HG03342 (cell line): Measurements from ENCODE around the gene MIDN.

ENCODE experiments used
- ATAC-seq: cut with Tn5 transposase; IDR thresholded peaks from one replicate; pipeline ENCODE4 v1.9.1; 2021; ENCODE audit warnings: mild to moderate bottlenecking, moderate library complexity; ENCODE audit not compliant: unreplicated experiment

Gene MIDN

DNA sequence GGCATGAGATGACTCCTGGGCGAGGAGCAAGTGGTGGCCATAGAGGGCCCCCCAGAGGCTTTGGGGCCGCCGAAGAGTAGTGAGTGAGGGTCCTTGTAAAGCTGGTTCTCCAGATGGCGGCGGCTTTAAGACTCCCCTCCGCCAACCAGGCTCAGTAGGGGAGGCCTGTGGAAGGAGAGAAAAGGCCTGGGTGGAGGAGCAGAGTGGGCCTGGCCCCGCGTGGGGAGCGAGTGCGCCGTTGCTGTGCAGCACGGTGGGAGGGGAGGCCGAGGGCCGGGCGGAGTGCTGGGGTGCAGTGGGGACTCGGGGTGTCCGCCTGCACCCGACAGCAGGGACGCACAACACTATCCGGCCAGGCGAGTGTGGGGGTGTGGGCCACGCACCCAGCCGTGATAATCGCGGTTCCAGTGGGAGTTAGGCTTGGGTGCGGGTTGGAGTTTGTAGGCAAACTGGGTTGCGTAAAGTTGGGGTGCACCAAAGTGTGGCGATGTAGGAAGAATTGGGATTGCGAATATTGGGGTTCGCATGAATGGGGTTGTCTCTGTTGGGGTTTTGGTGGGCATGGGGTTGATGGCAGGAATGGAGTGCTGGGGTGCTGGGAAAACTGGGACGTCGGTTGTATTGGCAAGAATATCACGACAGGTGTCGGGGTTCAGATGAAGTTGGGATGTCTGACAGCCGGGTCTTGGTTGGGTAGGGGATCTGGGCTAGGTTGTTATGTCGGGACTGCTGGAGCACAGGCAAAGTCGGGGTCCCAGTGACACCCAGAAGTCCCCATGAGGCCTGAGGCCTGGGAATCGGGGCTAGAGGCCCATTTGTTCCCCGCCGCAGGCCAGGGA, 20.1 kb downstream of the MIDN start:
- ATAC-seq = no peak

- ATAC-seq = peak; percentile 54
Measured at GRCh38 chr19:1269065-1269477, 20.7 kb downstream of the MIDN start, which contains the start of gene CIRBP. Gene CIRBP (plus strand): TSS chr19:1269332. CDS start chr19:1270934, 1,602 bp downstream.

GRCh38 chr19:1269478-1270212, 21.3 kb downstream of the MIDN start:
- peak; percentile 16 for ATAC-seq

- no peak for ATAC-seq
Measured at GRCh38 chr19:1270213-1270853, 21.9 kb downstream of the MIDN start.

DNA sequence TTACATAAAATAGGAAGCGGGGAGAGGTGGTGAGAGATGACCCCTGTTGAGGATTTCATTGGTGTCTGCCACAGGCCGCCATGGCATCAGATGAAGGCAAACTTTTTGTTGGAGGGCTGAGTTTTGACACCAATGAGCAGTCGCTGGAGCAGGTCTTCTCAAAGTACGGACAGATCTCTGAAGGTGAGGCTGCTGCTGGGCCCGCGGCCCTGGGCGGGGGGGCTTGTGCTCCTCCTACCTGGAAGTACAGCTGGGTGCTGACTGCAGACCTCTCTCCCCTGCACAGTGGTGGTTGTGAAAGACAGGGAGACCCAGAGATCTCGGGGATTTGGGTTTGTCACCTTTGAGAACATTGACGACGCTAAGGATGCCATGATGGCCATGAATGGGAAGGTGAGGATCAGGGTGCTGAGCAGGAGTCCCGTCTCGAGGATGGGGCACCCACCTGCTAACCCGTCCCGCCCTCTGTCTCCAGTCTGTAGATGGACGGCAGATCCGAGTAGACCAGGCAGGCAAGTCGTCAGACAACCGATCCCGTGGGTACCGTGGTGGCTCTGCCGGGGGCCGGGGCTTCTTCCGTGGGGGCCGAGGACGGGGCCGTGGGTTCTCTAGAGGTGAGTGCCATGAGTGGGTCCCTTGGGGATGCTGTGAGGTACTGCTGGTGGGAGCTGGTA, 22.6 kb downstream of the MIDN start:
- ATAC-seq = no peak

GRCh38 chr19:1271528-1272422, 23.4 kb downstream of the MIDN start:
- no peak for ATAC-seq

DNA sequence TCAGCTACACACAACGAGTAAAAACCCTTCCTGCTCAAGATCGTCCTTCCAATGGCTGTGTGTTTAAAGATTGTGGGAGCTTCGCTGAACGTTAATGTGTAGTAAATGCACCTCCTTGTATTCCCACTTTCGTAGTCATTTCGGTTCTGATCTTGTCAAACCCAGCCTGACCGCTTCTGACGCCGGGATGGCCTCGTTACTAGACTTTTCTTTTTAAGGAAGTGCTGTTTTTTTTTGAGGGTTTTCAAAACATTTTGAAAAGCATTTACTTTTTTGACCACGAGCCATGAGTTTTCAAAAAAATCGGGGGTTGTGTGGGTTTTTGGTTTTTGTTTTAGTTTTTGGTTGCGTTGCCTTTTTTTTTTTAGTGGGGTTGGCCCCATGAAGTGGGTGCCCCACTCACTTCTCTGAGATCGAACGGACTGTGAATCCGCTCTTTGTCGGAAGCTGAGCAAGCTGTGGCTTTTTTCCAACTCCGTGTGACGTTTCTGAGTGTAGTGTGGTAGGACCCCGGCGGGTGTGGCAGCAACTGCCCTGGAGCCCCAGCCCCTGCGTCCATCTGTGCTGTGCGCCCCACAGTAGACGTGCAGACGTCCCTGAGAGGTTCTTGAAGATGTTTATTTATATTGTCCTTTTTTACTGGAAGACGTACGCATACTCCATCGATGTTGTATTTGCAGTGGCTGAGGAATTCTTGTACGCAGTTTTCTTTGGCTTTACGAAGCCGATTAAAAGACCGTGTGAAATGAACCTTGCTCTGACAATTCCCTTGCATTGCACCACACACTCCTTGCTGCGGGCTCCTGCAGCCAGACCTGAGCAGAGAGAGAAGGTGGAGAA, 24.3 kb downstream of the MIDN start:
- no peak for ATAC-seq

- no peak for ATAC-seq
Measured at GRCh38 chr19:1273263-1274041, 25.1 kb downstream of the MIDN start.

GRCh38 chr19:1274081-1274851, 25.9 kb downstream of the MIDN start:
- no peak for ATAC-seq

- ATAC-seq = no peak
Measured at GRCh38 chr19:1274852-1275259, 26.5 kb downstream of the MIDN start.

GRCh38 chr19:1275260-1275975, 27.0 kb downstream of the MIDN start, which contains the start of gene FAM174C:
Gene FAM174C (plus strand): TSS chr19:1275530. CDS start chr19:1275550, 20 bp downstream.
- peak; percentile 63 for ATAC-seq

- no peak for ATAC-seq
Measured at GRCh38 chr19:1275976-1276627, 27.7 kb downstream of the MIDN start.

DNA sequence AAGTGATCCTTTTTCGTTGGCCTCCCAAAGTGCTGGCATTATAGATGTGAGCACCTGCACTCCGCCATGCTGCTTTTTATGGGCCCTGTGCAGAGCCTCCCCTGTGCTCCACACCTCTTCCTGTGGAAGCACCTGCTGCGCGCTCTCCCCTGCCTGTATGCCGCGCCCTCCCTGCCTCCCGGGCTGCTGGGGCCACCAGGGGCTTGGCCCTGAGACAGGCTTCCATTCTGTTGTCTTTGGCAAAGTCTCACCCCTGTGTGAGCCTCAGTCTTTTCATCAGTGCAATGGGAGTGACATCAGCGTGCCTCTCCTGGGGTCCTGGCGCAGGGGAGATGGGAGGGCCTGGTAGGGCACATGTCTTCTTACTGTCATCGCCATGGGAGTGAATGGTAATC, 28.2 kb downstream of the MIDN start:
- ATAC-seq = no peak

- no peak for ATAC-seq
Measured at GRCh38 chr19:1277061-1277460, 28.7 kb downstream of the MIDN start.

DNA sequence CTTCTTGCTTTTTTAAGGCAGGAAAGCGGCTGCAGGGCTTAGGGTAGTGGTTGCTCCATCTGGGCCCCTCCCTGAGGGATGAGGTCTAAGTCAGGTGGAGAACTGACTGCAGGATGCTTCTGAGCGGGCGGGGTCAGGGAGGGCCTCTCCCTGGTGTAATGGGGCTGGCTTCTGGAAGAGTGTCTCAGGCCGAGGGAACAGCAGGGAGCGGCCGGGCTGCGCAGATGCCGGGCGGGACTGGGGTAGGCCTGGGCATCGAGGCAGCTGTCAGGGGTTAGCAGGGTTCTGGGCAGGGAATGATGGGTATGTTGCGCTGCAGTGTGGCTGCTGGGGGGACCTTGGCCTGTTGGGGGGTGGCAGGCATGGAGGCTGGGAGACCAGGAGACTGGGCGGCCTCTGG, 29.7 kb downstream of the MIDN start:
- no peak for ATAC-seq
